Psoas muscle (tissue), 8 donors: ENCODE measurements around the gene NFATC2. TPM values are rescaled to one million over a fixed set of nuclear protein-coding genes. Genes with fewer than 3 reads are reported as not detected.

ENCODE experiments used
- ATAC-seq, 4 donors: fragments of 200-7000 bp; cut with Tn5 transposase; one replicate each; pipeline ENCODE4 v1.9.1; 2020; ENCODE audit warnings: moderate library complexity in 3 of 4, mild to moderate bottlenecking in 2 of 4
- DNase-seq, 2 donors: peaks; one replicate each; pipeline ENCODE4 v3.0.0-alpha.2; 2020
- H3K27ac ChIP-seq: fragments of 200-600 bp; one replicate; pipeline ENCODE4 v1.8.0; 2022
- H3K27me3 ChIP-seq, 3 donors: fragments of 200-600 bp in 1 of 3; one replicate each; pipeline versions ENCODE4 v1.6.1 to v1.8.0; 2013 to 2022; ENCODE audit warnings: low read length in 2 of 3, mild to moderate bottlenecking in 2 of 3, moderate library complexity in 1 of 3; ENCODE audit not compliant: insufficient read depth in 3 of 3
- H3K36me3 ChIP-seq, 2 donors: fragments of 200-600 bp in 1 of 2; one replicate each; pipeline versions ENCODE4 v1.6.1 to v1.8.0; 2013 to 2022; ENCODE audit warnings: low read depth in 1 of 2, mild to moderate bottlenecking in 1 of 2, moderate library complexity in 1 of 2; ENCODE audit not compliant: insufficient read depth in 1 of 2
- H3K4me1 ChIP-seq: fragments of 200-600 bp; one replicate; pipeline ENCODE4 v1.8.0; 2022
- H3K4me3 ChIP-seq: fragments of 200-600 bp; one replicate; pipeline ENCODE4 v1.8.0; 2022; ENCODE audit warnings: mild to moderate bottlenecking
- H3K9me3 ChIP-seq: fragments of 200-600 bp; one replicate; pipeline ENCODE4 v1.8.0; 2022
- WGBS, 3 donors: extraction: QIAGEN DNeasy Blood & Tissue Kit; methylation state at CpG; one replicate each; pipeline versions ENCODE4 v1.1.6 to v1.1.7; 2013; 5-methylcytosine and 5-hydroxymethylcytosine counted together
- intact Hi-C, 2 donors: fragments of 100-400 bp; cut with DNase I; formaldehyde crosslinking; loops; one replicate each; pipeline versions ENCODE4 v1.11.0 to v1.14.2; 2022
- polyA plus RNA-seq, 3 donors: library from polyadenylated mRNA; stranded (reverse); fragments of 200-250 nt; gene quantifications; one replicate each; pipeline ENCODE4 v1.2.3, GENCODE V29; 2013
- total RNA-seq, 4 donors: library from RNA; stranded (reverse); fragmentation: NEBNext Ultra II Directional in 2 of 4; extraction: Animal tissue kit (Norgen Biotek cat#: 25700) in 2 of 4; gene quantifications; one replicate each; pipeline versions ENCODE4 v1.2.1 to v1.2.4, GENCODE V29; 2021 to 2023
- TF ChIP-seq, protein P1 (sequence below): fragments of 200-600 bp; IDR thresholded peaks from one replicate; pipeline ENCODE4 v1.8.0; 2022; ENCODE audit warnings: antibody characterized with exemption
- donor health status: healthy with polysubstance abuse.
- donor health status: DM: no; HTN: no; CAD: no; lungs with moderate emphysema.
- donor health status: Bipolar disorder and iron deficiency.
- donor health status: healthy.
- donor health status: DM: yes; HTN: yes; CAD: no.
- donor health status: DM: no; HTN: no; CAD: no.
- donor health status: DM: no; HTN: no; CAD: no.
- donor health status: DM: yes; HTN: yes; CAD: no.

NFATC2 gene
- total and polyA plus RNA-seq, 7 donors = 0.18 to 3.1 (median 0.64) TPM

DNA sequence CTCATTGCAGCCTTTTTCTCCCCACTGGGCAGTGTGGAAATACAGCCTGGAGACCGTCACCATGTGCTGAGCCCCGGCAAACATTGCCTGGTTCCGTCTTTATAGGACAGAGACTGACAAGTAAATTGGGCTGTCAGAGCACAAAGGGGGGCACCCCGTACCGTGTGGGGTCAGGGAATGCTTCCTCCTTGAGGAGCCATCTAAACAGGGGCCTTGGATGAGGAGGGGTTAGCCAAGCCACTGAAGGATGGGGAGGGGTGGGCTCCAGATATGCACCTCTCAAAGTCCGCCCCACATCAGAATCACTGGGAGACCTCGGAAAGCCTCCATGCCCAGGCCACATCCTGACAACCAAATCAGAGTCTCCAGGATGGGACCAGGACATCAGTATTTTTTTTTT is 73.9 kb downstream of the NFATC2 start:
- TF ChIP-seq, protein P1, sequence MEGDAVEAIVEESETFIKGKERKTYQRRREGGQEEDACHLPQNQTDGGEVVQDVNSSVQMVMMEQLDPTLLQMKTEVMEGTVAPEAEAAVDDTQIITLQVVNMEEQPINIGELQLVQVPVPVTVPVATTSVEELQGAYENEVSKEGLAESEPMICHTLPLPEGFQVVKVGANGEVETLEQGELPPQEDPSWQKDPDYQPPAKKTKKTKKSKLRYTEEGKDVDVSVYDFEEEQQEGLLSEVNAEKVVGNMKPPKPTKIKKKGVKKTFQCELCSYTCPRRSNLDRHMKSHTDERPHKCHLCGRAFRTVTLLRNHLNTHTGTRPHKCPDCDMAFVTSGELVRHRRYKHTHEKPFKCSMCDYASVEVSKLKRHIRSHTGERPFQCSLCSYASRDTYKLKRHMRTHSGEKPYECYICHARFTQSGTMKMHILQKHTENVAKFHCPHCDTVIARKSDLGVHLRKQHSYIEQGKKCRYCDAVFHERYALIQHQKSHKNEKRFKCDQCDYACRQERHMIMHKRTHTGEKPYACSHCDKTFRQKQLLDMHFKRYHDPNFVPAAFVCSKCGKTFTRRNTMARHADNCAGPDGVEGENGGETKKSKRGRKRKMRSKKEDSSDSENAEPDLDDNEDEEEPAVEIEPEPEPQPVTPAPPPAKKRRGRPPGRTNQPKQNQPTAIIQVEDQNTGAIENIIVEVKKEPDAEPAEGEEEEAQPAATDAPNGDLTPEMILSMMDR = no peak
- H3K27ac ChIP-seq = no peak overlapping the region
- 93 to 95% (median 93%) methylated on average over 7 of the region's 7 CpGs for WGBS, 3 donors
- no peaks in the 10 kb centered on the region for H3K27me3 ChIP-seq
- no peaks in the 10 kb centered on the region for H3K9me3 ChIP-seq
- intact Hi-C loops = no loop called here
- peaks cover 0 to 7% of the 10 kb centered on the region in 2 donors for H3K36me3 ChIP-seq
- H3K4me3 ChIP-seq = no peak overlapping the region
- DNase-seq = no peak
- ATAC-seq = no peak
- H3K4me1 ChIP-seq = no peaks in the 10 kb centered on the region

- peaks cover 0 to 3% of the 10 kb centered on the region in 2 donors for H3K36me3 ChIP-seq
- ATAC-seq (no peak), DNase-seq (no peak)
- TF ChIP-seq, protein P1 = no peak
- no peaks in the 10 kb centered on the region for H3K9me3 ChIP-seq
- H3K4me1 ChIP-seq = peaks cover 5% of the 10 kb centered on the region
- no peak overlapping the region for H3K27ac ChIP-seq
- 84 to 89% (median 89%) methylated on average over 10 of the region's 10 CpGs for WGBS, 3 donors
- intact Hi-C loops = no loop called here
- H3K27me3 ChIP-seq = no peaks in the 10 kb centered on the region
- no peak overlapping the region for H3K4me3 ChIP-seq
These were observed 74.4 kb downstream of the NFATC2 start for GRCh38 chr20:51467956-51468626.

DNA sequence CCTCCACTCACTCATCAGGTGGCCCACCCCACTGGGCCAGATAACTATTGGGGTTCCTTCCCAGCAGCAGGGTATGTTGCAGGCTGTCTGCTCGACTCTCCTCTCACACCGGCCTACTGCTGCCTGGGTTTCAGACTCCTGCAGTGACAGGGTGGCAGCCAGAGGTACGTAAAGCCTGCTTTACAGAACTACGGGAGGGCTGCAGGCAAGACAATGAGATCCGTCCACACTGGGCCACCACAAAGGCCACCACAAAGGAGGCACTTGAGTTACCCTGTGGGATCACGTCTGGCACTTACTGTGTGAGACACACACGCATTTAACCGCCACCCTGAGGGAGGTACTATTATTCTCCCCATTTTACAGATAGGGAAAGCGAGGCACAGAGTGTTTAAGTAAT is 78.5 kb downstream of the NFATC2 start:
- H3K4me1 ChIP-seq = peaks cover 9% of the 10 kb centered on the region
- no peaks in the 10 kb centered on the region for H3K27me3 ChIP-seq
- peaks cover 0 to 7% of the 10 kb centered on the region in 2 donors for H3K36me3 ChIP-seq
- H3K4me3 ChIP-seq = no peak overlapping the region
- 87 to 93% (median 88%) methylated on average over 9 of the region's 9 CpGs for WGBS, 3 donors
- ATAC-seq (no peak), DNase-seq (no peak)
- TF ChIP-seq, protein P1 = no peak
- H3K27ac ChIP-seq = no peak overlapping the region
- no peaks in the 10 kb centered on the region for H3K9me3 ChIP-seq
- intact Hi-C loops = loop anchor here in 1 of 2 donors (5.0 kb wide), 1 partner anchor 83 kb away; no protein-coding TSS in a partner anchor

DNA sequence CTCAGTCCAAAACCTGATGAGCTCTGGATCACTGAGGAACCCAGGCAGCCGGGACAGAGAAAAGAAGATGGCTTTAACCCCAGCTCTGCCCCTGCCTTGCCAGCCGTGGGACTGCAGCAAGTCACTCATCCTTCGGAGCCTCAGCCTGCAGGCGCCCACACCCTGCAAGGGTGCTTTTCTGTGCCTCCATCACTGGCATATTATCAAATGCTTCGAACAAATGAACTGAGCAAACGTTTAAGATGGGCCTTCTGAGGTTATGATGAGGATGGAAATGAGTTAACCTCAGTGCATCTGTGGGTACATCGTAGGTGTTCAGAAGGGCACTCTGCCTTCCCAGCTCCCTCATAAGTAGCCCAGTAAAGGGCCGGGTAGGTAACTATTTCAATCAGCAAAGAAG is 79.0 kb downstream of the NFATC2 start:
- DNase-seq (no peak), ATAC-seq (no peak)
- H3K4me1 ChIP-seq = peaks cover 9% of the 10 kb centered on the region
- TF ChIP-seq, protein P1 = no peak
- no peaks in the 10 kb centered on the region for H3K27me3 ChIP-seq
- H3K36me3 ChIP-seq = peaks cover 0 to 7% of the 10 kb centered on the region in 2 donors
- no peak overlapping the region for H3K4me3 ChIP-seq
- intact Hi-C loops = loop anchor here in 1 of 2 donors (5.0 kb wide), 1 partner anchor 84 kb away; no protein-coding TSS in a partner anchor
- 71 to 77% (median 71%) methylated on average over 8 of the region's 8 CpGs for WGBS, 3 donors
- H3K9me3 ChIP-seq = no peaks in the 10 kb centered on the region
- H3K27ac ChIP-seq = no peak overlapping the region
